ENCODE data around the gene LRRC49.

GRCh38 chr15:70920981-70921696 lies 28.5 kb downstream of the LRRC49 start:
- TF ChIP-seq CTCF (conservative IDR thresholded peaks at IDR 0.05) = no peak
- no peak for TF ChIP-seq EZH2 (IDR thresholded peaks at IDR 0.05; ENCODE audit: low read depth)
